Mammary epithelial cell (primary cell): ENCODE results near the gene SPTY2D1.
A peak's percentile ranks its signal among the peaks of the same experiment; 100 is the strongest.

Experiments used
- CTCF ChIP-seq, 2 donors: IDR thresholded peaks in 1 of 2; conservative IDR thresholded peaks in 1 of 2; 2 replicates each; pipeline ENCODE4 v1.5.1; 2011 to 2012; ENCODE audit warnings: inconsistent platforms in 2 of 2, low read length in 2 of 2, mild to moderate bottlenecking in 2 of 2, control low read depth in 1 of 2, low read depth in 1 of 2; ENCODE audit not compliant: insufficient read depth in 1 of 2; ENCODE audit errors: extremely low read depth in 1 of 2
- EZH2 ChIP-seq: IDR thresholded peaks from 2 replicates; pipeline ENCODE4 v1.6.1; 2012; ENCODE audit warnings: low read length, inconsistent platforms, borderline replicate concordance

DNA sequence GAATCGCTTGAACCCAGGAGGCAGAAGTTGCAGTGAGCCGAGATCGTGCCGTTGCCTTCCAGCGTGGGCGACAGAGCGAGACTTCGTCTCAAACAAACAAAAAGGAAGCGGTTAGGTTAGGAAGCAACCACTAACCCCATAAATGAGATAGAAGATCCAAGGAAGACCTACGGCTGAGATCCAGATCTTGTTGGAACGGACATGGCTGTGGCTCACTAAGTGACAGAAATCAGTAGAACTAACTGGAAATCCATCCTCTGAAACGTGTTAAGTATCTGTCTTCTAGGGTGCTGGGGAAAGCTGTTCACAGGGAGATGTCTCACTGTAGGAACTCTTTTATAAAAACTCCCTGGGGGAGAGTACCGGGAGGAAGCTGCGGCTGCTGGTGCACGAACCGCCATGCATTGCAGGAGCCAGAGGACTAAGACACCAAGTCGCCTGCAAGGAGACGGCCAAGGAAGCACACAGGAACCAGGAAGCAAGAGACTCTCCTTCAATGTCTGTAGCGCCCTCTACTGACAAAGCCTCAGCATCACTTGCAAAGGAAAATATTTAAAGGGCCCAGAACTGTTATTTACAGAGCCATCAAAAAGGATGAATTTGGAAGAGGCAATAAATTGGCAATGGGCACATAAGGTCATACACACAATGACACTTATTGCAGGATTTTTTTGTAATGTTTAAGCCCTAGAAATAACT, 16.9 kb upstream of the SPTY2D1 start:
- TF ChIP-seq CTCF (conservative IDR thresholded peaks at IDR 0.05 in 1 of 2, IDR thresholded peaks at IDR 0.05 in 1 of 2; ENCODE audit: extremely low read depth in 1 of 2, insufficient read depth in 1 of 2, low read depth in 1 of 2, low read length in 2 of 2): peak; percentile 50 to 69
- no peak for TF ChIP-seq EZH2
